SK-N-SH treated with all-trans-retinoic acid at 6 μM for 48 hours (cell line): ENCODE data around the gene LRFN2.

Source experiments
- ATAC-seq: fragments of 200-7000 bp; cut with Tn5 transposase; 3 replicates; pipeline ENCODE4 v1.9.1; 2020; ENCODE audit warnings: mild to moderate bottlenecking, moderate library complexity
- ARNTL ChIP-seq: fragments of 450-650 bp; formaldehyde crosslinking; IDR thresholded peaks from 2 replicates; pipeline ENCODE4 v1.5.0; 2020; ENCODE audit warnings: low read depth, mild to moderate bottlenecking, moderate library complexity, borderline replicate concordance
- CREB5 ChIP-seq: fragments of 250-450 bp; sonication (Bioruptor Pico); IDR thresholded peaks from 2 replicates; pipeline ENCODE4 v1.5.1; 2020; ENCODE audit warnings: low read depth, mild to moderate bottlenecking, moderate library complexity
- CSRNP3 ChIP-seq: fragments of 250-450 bp; sonication (Bioruptor Pico); IDR thresholded peaks from 2 replicates; pipeline ENCODE4 v1.5.1; 2021; ENCODE audit warnings: mild to moderate bottlenecking, moderate library complexity
- ESRRG ChIP-seq: fragments of 250-450 bp; sonication (Bioruptor Pico); IDR thresholded peaks from 2 replicates; pipeline ENCODE4 v1.6.1; 2021; ENCODE audit warnings: mild to moderate bottlenecking
- GLIS3 ChIP-seq: fragments of 250-450 bp; sonication (Bioruptor Pico); IDR thresholded peaks from 2 replicates; pipeline ENCODE4 v1.5.0; 2020; ENCODE audit warnings: mild to moderate bottlenecking, moderate library complexity
- PATZ1 ChIP-seq: fragments of 250-450 bp; sonication (Bioruptor Pico); IDR thresholded peaks from 2 replicates; pipeline ENCODE4 v1.8.0; 2020; ENCODE audit warnings: mild to moderate bottlenecking, moderate library complexity, borderline replicate concordance
- POU6F1 ChIP-seq: fragments of 250-450 bp; sonication (Bioruptor Pico); IDR thresholded peaks from 2 replicates; pipeline ENCODE4 v1.8.0; 2021; ENCODE audit warnings: low read depth, mild to moderate bottlenecking, moderate library complexity, borderline replicate concordance
- PPARA ChIP-seq: fragments of 250-450 bp; sonication (Bioruptor Pico); IDR thresholded peaks from 2 replicates; pipeline ENCODE4 v1.5.0; 2020; ENCODE audit warnings: mild to moderate bottlenecking, borderline replicate concordance
- RARB ChIP-seq: fragments of 250-450 bp; sonication (Bioruptor Pico); IDR thresholded peaks from 2 replicates; pipeline ENCODE4 v1.8.0; 2021; ENCODE audit warnings: mild to moderate bottlenecking, moderate library complexity
- SNAI2 ChIP-seq: fragments of 250-450 bp; sonication (Bioruptor Pico); IDR thresholded peaks from 2 replicates; pipeline ENCODE4 v1.5.0; 2020; ENCODE audit warnings: mild to moderate bottlenecking, moderate library complexity
- TOX ChIP-seq: fragments of 250-450 bp; sonication (Bioruptor Pico); IDR thresholded peaks from 2 replicates; pipeline ENCODE4 v1.8.0; 2021; ENCODE audit warnings: mild to moderate bottlenecking, moderate library complexity, borderline replicate concordance
- TSHZ2 ChIP-seq: fragments of 250-450 bp; sonication (Bioruptor Pico); IDR thresholded peaks from 2 replicates; pipeline ENCODE4 v1.5.0; 2020; ENCODE audit warnings: mild to moderate bottlenecking, moderate library complexity
- ZC3H10 ChIP-seq: fragments of 250-450 bp; sonication (Bioruptor Pico); IDR thresholded peaks from 2 replicates; pipeline ENCODE4 v1.5.1; 2021; ENCODE audit warnings: mild to moderate bottlenecking, moderate library complexity
- ZFP3 ChIP-seq: fragments of 250-450 bp; sonication (Bioruptor Pico); IDR thresholded peaks from 2 replicates; pipeline ENCODE4 v1.5.0; 2020; ENCODE audit warnings: mild to moderate bottlenecking, moderate library complexity
- ZNF565 ChIP-seq: fragments of 450-650 bp; formaldehyde crosslinking; conservative IDR thresholded peaks from 2 replicates; pipeline ENCODE4 v1.5.0; 2020; ENCODE audit warnings: low read depth, mild to moderate bottlenecking, moderate library complexity
- ZNF70 ChIP-seq: fragments of 450-650 bp; formaldehyde crosslinking; IDR thresholded peaks from 2 replicates; pipeline ENCODE4 v1.5.0; 2020; ENCODE audit warnings: mild to moderate bottlenecking, moderate library complexity
- ZNF8 ChIP-seq: fragments of 450-650 bp; formaldehyde crosslinking; IDR thresholded peaks from 2 replicates; pipeline ENCODE4 v1.5.0; 2020; ENCODE audit warnings: mild to moderate bottlenecking, moderate library complexity

Gene LRFN2

GRCh38 chr6:40504274-40504673 lies 82.9 kb downstream of the LRFN2 start:
- ATAC-seq, result no peak
- TF ChIP-seq SNAI2 (no peak), ARNTL (no peak), ZC3H10 (CRISPR knock-in tag) (no peak), GLIS3 (CRISPR knock-in tag) (no peak), ZFP3 (CRISPR knock-in tag) (no peak), CSRNP3 (CRISPR knock-in tag) (no peak), PATZ1 (CRISPR knock-in tag) (no peak), ZNF565 (CRISPR knock-in tag) (no peak), TOX (no peak), RARB (CRISPR knock-in tag) (no peak), PPARA (no peak), TSHZ2 (no peak), CREB5 (CRISPR knock-in tag) (no peak), ESRRG (CRISPR knock-in tag) (no peak)
- TF ChIP-seq, all 23 proteins: peak for 0

GRCh38 chr6:40500227-40500626 lies 86.9 kb downstream of the LRFN2 start:
- no peak for ATAC-seq
- no peak for TF ChIP-seq ZNF8 (CRISPR knock-in tag)
- no peak for TF ChIP-seq ZNF70 (CRISPR knock-in tag)
- TF ChIP-seq CREB5 (CRISPR knock-in tag), result no peak
- TF ChIP-seq POU6F1 (CRISPR knock-in tag), result no peak
- TF ChIP-seq ZC3H10 (CRISPR knock-in tag), result no peak
- no peak for TF ChIP-seq TSHZ2
- TF ChIP-seq RARB (CRISPR knock-in tag), result no peak
- TF ChIP-seq ZFP3 (CRISPR knock-in tag), result no peak
